Activated CD8-positive, alpha-beta memory T cell treated with anti-CD3 and anti-CD28 coated beads for 48 hours (primary cell): ENCODE measurements around the gene KRTAP20-1.

Source experiments
- DNase-seq, 3 experiments: peaks; one replicate each; pipeline ENCODE4 v3.0.0-alpha.2; 2020; ENCODE audit warnings: low read depth in 2 of 3, low spot score in 2 of 3

Gene KRTAP20-1

DNA sequence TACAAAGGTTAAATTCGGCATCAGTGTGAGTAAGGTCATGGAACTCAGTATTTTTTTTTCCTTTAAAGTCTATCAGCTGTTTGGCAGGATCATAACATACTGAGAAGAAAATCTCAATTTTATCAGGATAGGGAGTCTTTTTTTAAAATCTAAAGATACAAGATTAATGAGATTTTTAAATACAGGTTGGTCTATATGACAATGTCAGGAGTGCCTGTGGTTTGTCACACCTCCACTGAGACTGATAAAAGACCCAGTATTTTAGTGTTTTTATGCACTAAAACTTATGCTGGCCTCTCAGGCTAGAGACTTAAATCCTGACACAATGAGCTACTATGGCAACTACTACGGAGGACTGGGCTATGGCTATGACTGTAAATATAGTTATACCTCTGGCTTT is 26.3 kb downstream of the KRTAP20-1 start, which contains the start of gene KRTAP20-3:
TSS of gene KRTAP20-3 (plus strand) at position 301 of the 400 bp plus-strand sequence.
- no peak for DNase-seq

- no peak for DNase-seq
These were observed 30.7 kb downstream of the KRTAP20-1 start for GRCh38 chr21:30646904-30647414.

- no peak for DNase-seq
These were observed 36.7 kb downstream of the KRTAP20-1 start for GRCh38 chr21:30652891-30653290.
